Lower leg skin (tissue), 4 donors: ENCODE data around the gene TIMM8B. TPM values are rescaled to one million over a fixed set of nuclear protein-coding genes. Genes with fewer than 3 reads are reported as not detected.
"Not testable (repeated sequence)": the region's sequence is repeated elsewhere in the genome, so short reads cannot be mapped to it uniquely, and the experiment has no call there.

Source experiments
- DNase-seq, 2 donors: peaks; one replicate each; pipeline ENCODE4 v3.0.0-alpha.2; 2019; ENCODE audit warnings: low spot score in 2 of 2
- H3K4me3 ChIP-seq: fragments of 200-600 bp; sonication (generic); 2 replicates; pipeline ENCODE4 v1.5.1; 2017; ENCODE audit warnings: mild to moderate bottlenecking, low read depth; ENCODE audit not compliant: poor library complexity, severe bottlenecking
- POLR2A ChIP-seq, 2 donors: fragments of 450-650 bp; IDR thresholded peaks; one replicate each; pipeline ENCODE4 v1.6.1; 2016 to 2017; ENCODE audit warnings: antibody characterized with exemption in 2 of 2, mild to moderate bottlenecking in 1 of 2, moderate library complexity in 1 of 2
- WGBS, 2 donors: methylation state at CpG; one replicate each; pipeline ENCODE4 v1.1.5; 2018; 5-methylcytosine and 5-hydroxymethylcytosine counted together
- intact Hi-C: fragments of 100-400 bp; cut with DNase I; formaldehyde crosslinking; loops from one replicate; pipeline ENCODE4 v1.15.0; 2023; ENCODE audit warnings: low total_unique reads
- total RNA-seq, 4 donors: library from RNA; depleted of rRNA; stranded (reverse); fragments of >200 nt; gene quantifications; one replicate each; pipeline ENCODE4 v1.1.0, GENCODE V29; 2016
- TF ChIP-seq, protein P1 (sequence below), 3 donors: fragments of 450-650 bp; IDR thresholded peaks; one replicate each; pipeline ENCODE4 v1.5.1; 2016; ENCODE audit warnings: antibody characterized with exemption in 3 of 3, mild to moderate bottlenecking in 3 of 3, moderate library complexity in 2 of 3

The TIMM8B gene
- total RNA-seq, 4 donors from 2014 or later: 12.4 to 49.0 (median 29.9) TPM

DNA sequence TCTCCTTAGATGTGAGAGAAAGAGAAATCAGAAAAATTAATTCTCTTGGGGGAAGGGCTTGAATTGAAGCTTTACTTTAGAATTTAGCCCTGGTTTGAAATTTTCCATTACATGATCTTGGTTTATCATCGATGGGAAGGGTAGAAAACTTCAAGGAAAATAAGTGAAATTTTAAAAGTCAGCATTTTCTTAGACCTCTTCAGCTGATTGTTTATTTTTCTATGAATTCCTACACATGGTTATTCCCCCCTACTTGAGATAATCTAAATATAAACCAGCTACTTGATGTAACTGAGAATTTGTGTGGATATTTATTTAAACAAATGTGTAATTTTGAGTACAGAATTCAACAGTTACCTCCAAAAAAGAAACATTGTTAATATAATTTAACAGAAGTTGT, 23.6 kb downstream of the TIMM8B start:
- no peak for DNase-seq
- 78 to 83% methylated on average over 1 of the region's 1 CpG for WGBS, 2 donors
- no peak for TF ChIP-seq POLR2A (IDR thresholded peaks at IDR 0.05)
- TF ChIP-seq, protein P1, sequence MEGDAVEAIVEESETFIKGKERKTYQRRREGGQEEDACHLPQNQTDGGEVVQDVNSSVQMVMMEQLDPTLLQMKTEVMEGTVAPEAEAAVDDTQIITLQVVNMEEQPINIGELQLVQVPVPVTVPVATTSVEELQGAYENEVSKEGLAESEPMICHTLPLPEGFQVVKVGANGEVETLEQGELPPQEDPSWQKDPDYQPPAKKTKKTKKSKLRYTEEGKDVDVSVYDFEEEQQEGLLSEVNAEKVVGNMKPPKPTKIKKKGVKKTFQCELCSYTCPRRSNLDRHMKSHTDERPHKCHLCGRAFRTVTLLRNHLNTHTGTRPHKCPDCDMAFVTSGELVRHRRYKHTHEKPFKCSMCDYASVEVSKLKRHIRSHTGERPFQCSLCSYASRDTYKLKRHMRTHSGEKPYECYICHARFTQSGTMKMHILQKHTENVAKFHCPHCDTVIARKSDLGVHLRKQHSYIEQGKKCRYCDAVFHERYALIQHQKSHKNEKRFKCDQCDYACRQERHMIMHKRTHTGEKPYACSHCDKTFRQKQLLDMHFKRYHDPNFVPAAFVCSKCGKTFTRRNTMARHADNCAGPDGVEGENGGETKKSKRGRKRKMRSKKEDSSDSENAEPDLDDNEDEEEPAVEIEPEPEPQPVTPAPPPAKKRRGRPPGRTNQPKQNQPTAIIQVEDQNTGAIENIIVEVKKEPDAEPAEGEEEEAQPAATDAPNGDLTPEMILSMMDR (IDR thresholded peaks at IDR 0.05): no peak
- intact Hi-C loops: no loop called here
- no peak overlapping the region for H3K4me3 ChIP-seq

GRCh38 chr11:112058103-112058502, 28.5 kb downstream of the TIMM8B start:
- no peak overlapping the region for H3K4me3 ChIP-seq
- intact Hi-C loops: no loop called here
- TF ChIP-seq, protein P1 (IDR thresholded peaks at IDR 0.05): no peak
- TF ChIP-seq POLR2A (IDR thresholded peaks at IDR 0.05): no peak
- no peak for DNase-seq
- 28 to 30% methylated on average over 1 of the region's 1 CpG for WGBS, 2 donors

- H3K4me3 ChIP-seq: no peak overlapping the region
- TF ChIP-seq, protein P1 (IDR thresholded peaks at IDR 0.05): no peak
- no peak for TF ChIP-seq POLR2A (IDR thresholded peaks at IDR 0.05)
- intact Hi-C loops: no loop called here
- WGBS, 2 donors: 86 to 87% methylated on average over 4 of the region's 4 CpGs
- DNase-seq: no peak
Observed at GRCh38 chr11:112057170-112057569, 29.4 kb downstream of the TIMM8B start.

DNA sequence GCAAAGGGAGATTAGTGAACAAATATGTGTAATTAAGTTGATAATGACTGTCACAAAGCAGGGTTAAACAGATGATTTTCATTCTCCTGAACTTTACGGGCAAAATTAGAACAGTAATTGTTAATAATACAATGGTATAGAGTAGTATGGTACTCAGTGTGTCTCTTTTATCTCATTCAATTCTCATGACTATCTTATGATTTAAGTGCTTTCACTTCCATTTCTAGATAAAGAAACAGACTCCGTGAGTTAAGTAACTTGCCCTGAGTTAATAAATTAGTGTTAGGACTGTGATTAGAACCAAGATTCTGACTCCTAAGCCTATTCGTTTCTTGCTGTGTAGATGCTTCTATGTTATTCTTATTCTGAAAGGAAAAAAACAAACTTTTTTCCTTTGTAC, 34.8 kb downstream of the TIMM8B start:
- intact Hi-C loops: no loop called here
- WGBS, 2 donors: 94 to 95% methylated on average over 3 of the region's 3 CpGs
- no peak overlapping the region for H3K4me3 ChIP-seq
- no peak for DNase-seq
- no peak for TF ChIP-seq POLR2A (IDR thresholded peaks at IDR 0.05)
- TF ChIP-seq, protein P1 (IDR thresholded peaks at IDR 0.05): no peak

DNA sequence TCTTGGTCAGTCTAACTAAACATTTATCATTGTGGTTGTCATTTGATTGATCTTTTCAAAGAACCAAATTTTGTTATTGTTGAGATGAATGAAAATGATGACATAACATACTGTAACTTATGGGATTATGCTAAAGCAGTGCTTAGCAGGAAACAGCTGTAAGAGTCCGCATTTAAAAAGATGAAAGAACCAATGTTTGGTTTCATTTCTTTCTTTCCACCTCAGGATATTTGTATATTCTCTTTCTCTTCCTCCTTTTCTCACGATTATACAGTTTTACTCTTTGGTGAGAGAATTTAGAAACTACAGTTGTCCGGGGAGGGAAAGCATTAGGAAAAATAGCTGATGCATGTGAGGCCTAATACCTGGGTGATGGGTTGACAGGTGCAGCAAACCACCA, 35.8 kb downstream of the TIMM8B start:
- no peak for DNase-seq
- intact Hi-C loops: no loop called here
- no peak overlapping the region for H3K4me3 ChIP-seq
- TF ChIP-seq, protein P1 (IDR thresholded peaks at IDR 0.05): no peak
- TF ChIP-seq POLR2A (IDR thresholded peaks at IDR 0.05): no peak
- 84 to 88% methylated on average over 3 of the region's 3 CpGs for WGBS, 2 donors

GRCh38 chr11:112049777-112050176, 36.8 kb downstream of the TIMM8B start:
- WGBS, 2 donors: 41 to 50% methylated on average over 2 of the region's 2 CpGs
- H3K4me3 ChIP-seq: no peak overlapping the region
- DNase-seq: no peak
- no peak for TF ChIP-seq POLR2A (IDR thresholded peaks at IDR 0.05)
- TF ChIP-seq, protein P1 (IDR thresholded peaks at IDR 0.05): no peak
- intact Hi-C loops: no loop called here

- H3K4me3 ChIP-seq, DNase-seq, intact Hi-C loops: not testable (repeated sequence)
- 93 to 94% methylated on average over 3 of the region's 3 CpGs for WGBS, 2 donors
Observed at GRCh38 chr11:112048256-112048655, 38.3 kb downstream of the TIMM8B start.

GRCh38 chr11:112046647-112047046, 39.9 kb downstream of the TIMM8B start:
- WGBS, 2 donors: 97 to 100% methylated on average over 2 of the region's 2 CpGs
- intact Hi-C loops, H3K4me3 ChIP-seq: not testable (repeated sequence)

More at GRCh38 chr11:112046647-112047046, 39.9 kb downstream of the TIMM8B start:
- not testable (repeated sequence) for DNase-seq
